Measurements from ENCODE around the gene FRMD4A.

- TF ChIP-seq CTCF (IDR thresholded peaks at IDR 0.05; ENCODE audit: borderline replicate concordance, extremely low read depth, low read length, poor library complexity, severe bottlenecking) (no peak), EZH2 (IDR thresholded peaks at IDR 0.05; ENCODE audit: borderline replicate concordance, low read depth, low read length, severe bottlenecking) (no peak)
Observed at GRCh38 chr10:13792006-13792405, 538.7 kb downstream of the FRMD4A start.
